Heart left ventricle (tissue), 13 donors: ENCODE results near the gene CANT1.

Experiments used
- CTCF ChIP-seq, 12 donors: fragments of 200-600 bp; sonication (generic) in 4 of 12; IDR thresholded peaks; one replicate each; pipeline versions ENCODE4 v1.5.0 to v1.8.0; 2018 to 2022; ENCODE audit warnings: antibody characterized with exemption in 12 of 12, mild to moderate bottlenecking in 5 of 12
- POLR2A ChIP-seq, 2 donors: fragments of 450-650 bp; IDR thresholded peaks; one replicate each; pipeline ENCODE4 v1.6.1; 2017; ENCODE audit warnings: antibody characterized with exemption in 2 of 2, mild to moderate bottlenecking in 2 of 2, moderate library complexity in 2 of 2
- donor health status: ischemic (EF 13 %, LVEDD 7.1; RV severe dilation, severe dysfunction).
- donor health status: DM: no; HTN: yes; CAD: no.
- donor health status: DM: no; HTN: no; CAD: no.
- donor health status: ischemic (EF 25% LVEDD 6.9; RV normal size, moderate dysfunction).
- donor health status: ischemic (EF 25% LVEDD 5.7; RV mildly dilated, moderate dysfunction).
- donor health status: ischemic (EF 35%, LVEDD 5.7; RV mildly dilated, moderate dysfunction).
- donor health status: nonischemic (EF 11% LVEDD 7.7; RV severe dilation, severe dysfunction).
- donor health status: DM: yes; HTN: yes; CAD: no.
- donor health status: PGD.
- donor health status: ischemic (EF 29% LVEDD 5.4; RV normal size, mild dysfunction).
- donor health status: nonischemic (EF 23%, LVEDD 6.1; RV moderate dilation, normal function).

GRCh38 chr17:78944956-78945355 is 64.6 kb downstream of the CANT1 start:
- TF ChIP-seq POLR2A (IDR thresholded peaks at IDR 0.05) (no peak), CTCF (IDR thresholded peaks at IDR 0.05) (no peak)
